Fibroblast of villous mesenchyme (primary cell): ENCODE data around the gene NT5C2. TPM values are rescaled to one million over a fixed set of nuclear protein-coding genes. Genes with fewer than 3 reads are reported as not detected.
"Not testable (repeated sequence)": the region's sequence is repeated elsewhere in the genome, so short reads cannot be mapped to it uniquely, and the experiment has no call there.

Experiments used
- DNase-seq: peaks from one replicate; pipeline ENCODE4 v3.0.0-alpha.2; 2010; ENCODE audit warnings: low read depth
- H3K4me3 ChIP-seq: 2 replicates; pipeline ENCODE4 v1.5.1; 2011; ENCODE audit warnings: low read depth, mild to moderate bottlenecking, low read length
- CTCF ChIP-seq: IDR thresholded peaks from 2 replicates; pipeline ENCODE4 v1.5.1; 2012; ENCODE audit warnings: low read depth, mild to moderate bottlenecking, low read length; ENCODE audit not compliant: insufficient read depth
- total RNA-seq: library from RNA; depleted of rRNA; stranded (reverse); fragments of >200 nt; gene quantifications from 2 replicates; pipeline ENCODE4 v1.2.3, GENCODE V29; 2012

The NT5C2 gene
- total RNA-seq, 1 donor: 92.0 TPM

GRCh38 chr10:103231047-103231551, 38.0 kb upstream of the NT5C2 start:
- no peak for TF ChIP-seq CTCF
- peak; percentile 84 for DNase-seq
- no peak overlapping the region for H3K4me3 ChIP-seq

GRCh38 chr10:103227416-103227815, 34.3 kb upstream of the NT5C2 start:
- no peak for TF ChIP-seq CTCF
- no peak for DNase-seq
- H3K4me3 ChIP-seq: no peak overlapping the region

GRCh38 chr10:103225939-103226338, 32.9 kb upstream of the NT5C2 start:
- no peak for DNase-seq
- no peak overlapping the region for H3K4me3 ChIP-seq
- TF ChIP-seq CTCF: no peak

- not testable (repeated sequence) for DNase-seq, H3K4me3 ChIP-seq
Measured at GRCh38 chr10:103224721-103225120, 31.6 kb upstream of the NT5C2 start.

GRCh38 chr10:103224133-103224532, 31.1 kb upstream of the NT5C2 start:
- no peak for DNase-seq
- no peak overlapping the region for H3K4me3 ChIP-seq
- no peak for TF ChIP-seq CTCF

GRCh38 chr10:103216362-103216761, 23.3 kb upstream of the NT5C2 start:
- not testable (repeated sequence) for DNase-seq, H3K4me3 ChIP-seq

GRCh38 chr10:103215601-103216000, 22.5 kb upstream of the NT5C2 start:
- no peak overlapping the region for H3K4me3 ChIP-seq
- no peak for TF ChIP-seq CTCF
- no peak for DNase-seq

- not testable (repeated sequence) for DNase-seq, H3K4me3 ChIP-seq
Measured at GRCh38 chr10:103210262-103210661, 17.2 kb upstream of the NT5C2 start.

GRCh38 chr10:103207643-103208042, 14.6 kb upstream of the NT5C2 start:
- not testable (repeated sequence) for H3K4me3 ChIP-seq, DNase-seq
